DOHH2 (cell line): Measurements from ENCODE around the gene DCST1.

Experiments
- H3F3A ChIP-seq: fragments of 200-600 bp; sonication (generic), shearing (Covaris generic); 2 replicates; pipeline ENCODE4 v1.6.0; 2016; ENCODE audit warnings: antibody characterized with exemption, mild to moderate bottlenecking; ENCODE audit not compliant: control insufficient read depth, insufficient read depth
- H3K27ac ChIP-seq: fragments of 200-600 bp; sonication (generic); 2 replicates; pipeline ENCODE4 v1.5.1; 2014; ENCODE audit warnings: low read depth, mild to moderate bottlenecking, low read length, moderate library complexity
- H3K27me3 ChIP-seq: fragments of 200-600 bp; sonication (generic); 2 replicates; pipeline ENCODE4 v1.6.1; 2014; ENCODE audit warnings: mild to moderate bottlenecking, low read length, mixed read lengths; ENCODE audit not compliant: control insufficient read depth
- H3K36me3 ChIP-seq: fragments of 200-600 bp; sonication (generic); 2 replicates; pipeline ENCODE4 v1.6.1; 2014; ENCODE audit warnings: mild to moderate bottlenecking, low read length, moderate library complexity, mixed read lengths; ENCODE audit not compliant: control insufficient read depth
- H3K4me1 ChIP-seq: fragments of 200-600 bp; sonication (generic); 2 replicates; pipeline ENCODE4 v1.6.1; 2014; ENCODE audit warnings: mild to moderate bottlenecking, low read length, mixed read lengths; ENCODE audit not compliant: control insufficient read depth
- H3K4me2 ChIP-seq: fragments of 200-600 bp; sonication (generic); 2 replicates; pipeline ENCODE4 v1.6.0; 2014; ENCODE audit warnings: mild to moderate bottlenecking, low read length, moderate library complexity
- H3K4me3 ChIP-seq: fragments of 200-600 bp; sonication (generic); 2 replicates; pipeline ENCODE4 v1.5.1; 2014; ENCODE audit warnings: mild to moderate bottlenecking, low read length, mixed read lengths
- H3K79me2 ChIP-seq: fragments of 200-600 bp; sonication (generic); 2 replicates; pipeline ENCODE4 v1.6.1; 2014; ENCODE audit warnings: mild to moderate bottlenecking, low read length, mixed read lengths; ENCODE audit not compliant: control insufficient read depth
- H3K9me2 ChIP-seq: fragments of 200-600 bp; sonication (generic); replicated peaks from 2 replicates; pipeline ENCODE4 v1.6.1; 2014; ENCODE audit warnings: mild to moderate bottlenecking, low read length, mixed read lengths; ENCODE audit not compliant: control insufficient read depth
- H3K9me3 ChIP-seq: fragments of 200-600 bp; sonication (generic); 2 replicates; pipeline ENCODE4 v1.6.1; 2014; ENCODE audit warnings: antibody characterized with exemption, low read length, mixed read lengths; ENCODE audit not compliant: control insufficient read depth, insufficient read depth
- H4K20me1 ChIP-seq: fragments of 200-600 bp; sonication (generic); 2 replicates; pipeline ENCODE4 v1.6.0; 2014; ENCODE audit warnings: low read depth, mild to moderate bottlenecking, antibody characterized with exemption, low read length, moderate library complexity; ENCODE audit not compliant: control insufficient read depth, insufficient read depth
- CTCF ChIP-seq: fragments of 200-600 bp; sonication (generic); IDR thresholded peaks from one replicate; pipeline ENCODE4 v1.5.1; 2014; ENCODE audit warnings: antibody characterized with exemption, mild to moderate bottlenecking, low read depth, low read length; ENCODE audit not compliant: poor library complexity, severe bottlenecking
- EZH2phosphoT487 ChIP-seq: fragments of 200-600 bp; sonication (generic); IDR thresholded peaks from 2 replicates; pipeline ENCODE4 v1.6.1; 2017; ENCODE audit warnings: borderline replicate concordance, mild to moderate bottlenecking, antibody characterized with exemption, low read length, moderate library complexity, mixed read lengths

The DCST1 gene

GRCh38 chr1:154989195-154989860, 44.3 kb upstream of the DCST1 start:
- Histone ChIP-seq H3K36me3 (peaks cover 53% of the 10 kb centered on the region), H3K4me2 (no peak overlapping the region)

GRCh38 chr1:154990276-154990675, 43.3 kb upstream of the DCST1 start:
- Histone ChIP-seq H3K27ac (no peak overlapping the region), H3K4me1 (no peaks in the 10 kb centered on the region), H3K36me3 (peaks cover 48% of the 10 kb centered on the region)

More at GRCh38 chr1:154989195-154989860, 44.3 kb upstream of the DCST1 start:
- H3K4me3 ChIP-seq, result no peak overlapping the region
- H3K4me1 ChIP-seq, result peaks cover 6% of the 10 kb centered on the region
- H3K9me3 ChIP-seq, result no peaks in the 10 kb centered on the region
- H3K79me2 ChIP-seq, result peaks cover 47% of the 10 kb centered on the region
- H3F3A ChIP-seq, result peaks cover 7% of the 10 kb centered on the region
- H3K27ac ChIP-seq, result no peak overlapping the region
- H3K9me2 ChIP-seq, result no peaks in the 10 kb centered on the region
- TF ChIP-seq EZH2phosphoT487 (no peak), CTCF (no peak)
- H4K20me1 ChIP-seq, result peaks cover 9% of the 10 kb centered on the region; the same call in 1 of the 2 replicates
- H3K27me3 ChIP-seq, result no peaks in the 10 kb centered on the region

GRCh38 chr1:154992721-154993571, 40.7 kb upstream of the DCST1 start:
- no peak overlapping the region for H3K27ac ChIP-seq
- H3K9me2 ChIP-seq, result no peaks in the 10 kb centered on the region
- H3K27me3 ChIP-seq, result no peaks in the 10 kb centered on the region
- H4K20me1 ChIP-seq, result peaks cover 8% of the 10 kb centered on the region; the same call in 1 of the 2 replicates
- peaks cover 19% of the 10 kb centered on the region for H3F3A ChIP-seq
- H3K36me3 ChIP-seq, result peaks cover 29% of the 10 kb centered on the region
- H3K9me3 ChIP-seq, result no peaks in the 10 kb centered on the region
- H3K4me2 ChIP-seq, result no peak overlapping the region
- H3K4me3 ChIP-seq, result no peak overlapping the region
- no peaks in the 10 kb centered on the region for H3K4me1 ChIP-seq
- peaks cover 14% of the 10 kb centered on the region for H3K79me2 ChIP-seq
- no peak for TF ChIP-seq EZH2phosphoT487
- no peak for TF ChIP-seq CTCF

More at GRCh38 chr1:154990276-154990675, 43.3 kb upstream of the DCST1 start:
- peaks cover 9% of the 10 kb centered on the region; the same call in 1 of the 2 replicates for H4K20me1 ChIP-seq
- no peak overlapping the region for H3K4me3 ChIP-seq
- H3K4me2 ChIP-seq, result no peak overlapping the region
- TF ChIP-seq EZH2phosphoT487, result no peak
- no peak for TF ChIP-seq CTCF
- H3K27me3 ChIP-seq, result no peaks in the 10 kb centered on the region
- no peaks in the 10 kb centered on the region for H3K9me2 ChIP-seq
- peaks cover 8% of the 10 kb centered on the region for H3F3A ChIP-seq
- H3K9me3 ChIP-seq, result no peaks in the 10 kb centered on the region
- H3K79me2 ChIP-seq, result peaks cover 38% of the 10 kb centered on the region
